HG02588 (cell line): ENCODE results near the gene P4HA1.

Experiments
- ATAC-seq: cut with Tn5 transposase; IDR thresholded peaks from one replicate; pipeline ENCODE4 v1.9.1; 2021; ENCODE audit warnings: mild to moderate bottlenecking, moderate library complexity; ENCODE audit not compliant: unreplicated experiment

P4HA1 gene

GRCh38 chr10:72981882-72982529 lies 114.7 kb downstream of the P4HA1 start:
- no peak for ATAC-seq

- ATAC-seq: no peak
Observed at GRCh38 chr10:72981028-72981881, 115.4 kb downstream of the P4HA1 start.

DNA sequence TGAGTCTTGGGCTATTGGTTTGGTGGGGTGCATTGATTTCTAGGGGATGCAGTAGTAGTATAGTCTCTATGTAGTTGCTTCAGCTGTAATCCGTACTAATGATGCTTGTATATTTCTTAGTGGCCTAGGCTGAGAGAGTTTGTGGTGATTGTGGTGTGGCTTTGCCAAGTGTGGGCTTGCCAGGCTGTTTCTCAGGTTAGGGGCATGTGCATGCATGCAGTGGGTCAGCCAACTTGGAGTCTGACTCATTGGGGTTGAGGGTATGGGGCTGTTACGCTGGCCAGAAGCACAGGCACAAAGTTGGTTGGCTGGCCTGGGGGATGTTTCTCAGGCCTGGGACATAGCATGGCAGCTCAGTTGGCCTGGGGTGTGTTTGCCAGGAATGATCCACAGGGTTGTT lies 116.3 kb downstream of the P4HA1 start:
- ATAC-seq: no peak

- ATAC-seq: no peak
Observed at GRCh38 chr10:72979709-72980108, 117.0 kb downstream of the P4HA1 start.

DNA sequence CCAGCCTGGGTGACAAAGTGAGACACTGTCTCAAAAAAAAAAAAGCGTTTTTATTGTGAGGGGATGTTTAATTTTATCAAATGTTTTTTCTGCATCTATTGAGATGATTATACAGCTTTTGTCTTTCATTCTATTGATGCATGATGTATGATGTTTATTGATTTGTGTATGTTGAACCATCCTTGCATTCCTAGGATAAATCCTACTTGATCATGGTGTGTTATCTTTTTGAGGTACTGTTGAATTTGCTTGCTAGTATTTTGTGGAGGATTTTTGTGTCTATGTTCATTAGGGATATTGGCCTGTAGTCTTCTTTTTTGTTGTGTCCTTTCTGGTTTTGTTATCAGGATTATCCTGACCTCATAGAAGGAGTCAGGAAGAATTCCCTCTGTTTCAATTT lies 119.8 kb downstream of the P4HA1 start:
- ATAC-seq: no peak
